Measurements from ENCODE around the gene TFAP2E. TPM values are rescaled to one million over a fixed set of nuclear protein-coding genes. Genes with fewer than 3 reads are reported as not detected.
"Not testable (repeated sequence)": the region's sequence is repeated elsewhere in the genome, so short reads cannot be mapped to it uniquely, and the experiment has no call there.

TFAP2E gene
- total RNA-seq, 4 donors from 2014 or later = not detected

DNA sequence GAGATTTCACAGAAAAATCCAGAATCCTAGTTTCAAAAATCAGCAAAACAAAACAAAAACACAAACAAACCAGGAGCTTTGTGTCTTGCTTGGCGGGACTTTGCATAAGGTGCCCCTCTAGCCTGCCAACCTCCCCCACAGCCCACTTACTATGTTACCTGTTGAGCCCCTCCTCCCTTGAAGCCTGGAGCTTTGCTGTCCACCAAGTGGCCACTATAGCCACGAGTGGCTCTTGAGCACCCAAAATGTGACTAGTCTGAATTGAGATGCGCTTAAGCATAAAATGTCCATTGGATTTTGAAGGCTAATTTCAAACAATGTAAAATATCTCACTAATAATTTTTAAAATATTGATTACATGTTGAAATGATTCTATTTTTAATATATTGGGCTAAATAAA, 12.2 kb downstream of the TFAP2E start:
- H3K4me1 ChIP-seq = no peaks in the 10 kb centered on the region
- DNase-seq = no peak
- intact Hi-C loops (cut with DNase I; ENCODE audit: low total_unique reads) (no loop called here), in situ Hi-C loops (cut with MboI; ENCODE audit: low sequenced_read_pairs in 4 of 4) (no loop called here)
- no peak overlapping the region for H3K27ac ChIP-seq
- no peaks in the 10 kb centered on the region for H3K9me3 ChIP-seq
- no peaks in the 10 kb centered on the region for H3K27me3 ChIP-seq
- no peak for ATAC-seq
- H3K36me3 ChIP-seq = no peaks in the 10 kb centered on the region
- H3K4me3 ChIP-seq = no peak overlapping the region
- TF ChIP-seq, protein P1, sequence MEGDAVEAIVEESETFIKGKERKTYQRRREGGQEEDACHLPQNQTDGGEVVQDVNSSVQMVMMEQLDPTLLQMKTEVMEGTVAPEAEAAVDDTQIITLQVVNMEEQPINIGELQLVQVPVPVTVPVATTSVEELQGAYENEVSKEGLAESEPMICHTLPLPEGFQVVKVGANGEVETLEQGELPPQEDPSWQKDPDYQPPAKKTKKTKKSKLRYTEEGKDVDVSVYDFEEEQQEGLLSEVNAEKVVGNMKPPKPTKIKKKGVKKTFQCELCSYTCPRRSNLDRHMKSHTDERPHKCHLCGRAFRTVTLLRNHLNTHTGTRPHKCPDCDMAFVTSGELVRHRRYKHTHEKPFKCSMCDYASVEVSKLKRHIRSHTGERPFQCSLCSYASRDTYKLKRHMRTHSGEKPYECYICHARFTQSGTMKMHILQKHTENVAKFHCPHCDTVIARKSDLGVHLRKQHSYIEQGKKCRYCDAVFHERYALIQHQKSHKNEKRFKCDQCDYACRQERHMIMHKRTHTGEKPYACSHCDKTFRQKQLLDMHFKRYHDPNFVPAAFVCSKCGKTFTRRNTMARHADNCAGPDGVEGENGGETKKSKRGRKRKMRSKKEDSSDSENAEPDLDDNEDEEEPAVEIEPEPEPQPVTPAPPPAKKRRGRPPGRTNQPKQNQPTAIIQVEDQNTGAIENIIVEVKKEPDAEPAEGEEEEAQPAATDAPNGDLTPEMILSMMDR (IDR thresholded peaks at IDR 0.05 in 4 of 5, conservative IDR thresholded peaks at IDR 0.05 in 1 of 5) = no peak
- TF ChIP-seq POLR2A (IDR thresholded peaks at IDR 0.05) = no peak

- H3K27me3 ChIP-seq; H3K4me3 ChIP-seq; ATAC-seq; H3K27ac ChIP-seq; H3K36me3 ChIP-seq; H3K4me1 ChIP-seq; H3K9me3 ChIP-seq; DNase-seq; in situ Hi-C loops (cut with MboI; ENCODE audit: low sequenced_read_pairs in 4 of 4); intact Hi-C loops (cut with DNase I; ENCODE audit: low total_unique reads): not testable (repeated sequence)
Observed at GRCh38 chr1:35585805-35586204, 12.7 kb downstream of the TFAP2E start.

GRCh38 chr1:35586808-35587207, 13.7 kb downstream of the TFAP2E start:
- Histone ChIP-seq H3K9me3 (no peaks in the 10 kb centered on the region), H3K27ac (no peak overlapping the region), H3K36me3 (no peaks in the 10 kb centered on the region), H3K4me1 (no peaks in the 10 kb centered on the region), H3K27me3 (no peaks in the 10 kb centered on the region), H3K4me3 (no peak overlapping the region)
- DNase-seq (no peak), ATAC-seq (no peak)
- in situ Hi-C loops (cut with MboI; ENCODE audit: low sequenced_read_pairs in 4 of 4) (no loop called here), intact Hi-C loops (cut with DNase I; ENCODE audit: low total_unique reads) (no loop called here)
- TF ChIP-seq, protein P1 (IDR thresholded peaks at IDR 0.05 in 4 of 5, conservative IDR thresholded peaks at IDR 0.05 in 1 of 5) = no peak
- TF ChIP-seq POLR2A (IDR thresholded peaks at IDR 0.05) = no peak

GRCh38 chr1:35587736-35588135, 14.6 kb downstream of the TFAP2E start:
- H3K4me3 ChIP-seq = no peak overlapping the region
- no peak for ATAC-seq
- H3K36me3 ChIP-seq = no peaks in the 10 kb centered on the region
- no peak overlapping the region for H3K27ac ChIP-seq
- in situ Hi-C loops (cut with MboI; ENCODE audit: low sequenced_read_pairs in 4 of 4) (no loop called here), intact Hi-C loops (cut with DNase I; ENCODE audit: low total_unique reads) (no loop called here)
- no peaks in the 10 kb centered on the region for H3K27me3 ChIP-seq
- H3K4me1 ChIP-seq = no peaks in the 10 kb centered on the region
- no peak for DNase-seq
- H3K9me3 ChIP-seq = no peaks in the 10 kb centered on the region
- no peak for TF ChIP-seq POLR2A (IDR thresholded peaks at IDR 0.05)
- TF ChIP-seq, protein P1 (IDR thresholded peaks at IDR 0.05 in 4 of 5, conservative IDR thresholded peaks at IDR 0.05 in 1 of 5) = no peak

- intact Hi-C loops (cut with DNase I; ENCODE audit: low total_unique reads) = no loop called here
- H3K27ac ChIP-seq = no peak overlapping the region
- no peak for TF ChIP-seq POLR2A (IDR thresholded peaks at IDR 0.05)
- TF ChIP-seq, protein P1 (IDR thresholded peaks at IDR 0.05 in 4 of 5, conservative IDR thresholded peaks at IDR 0.05 in 1 of 5) = no peak
- no peaks in the 10 kb centered on the region for H3K27me3 ChIP-seq
- DNase-seq (no peak), ATAC-seq (no peak)
- no peaks in the 10 kb centered on the region for H3K36me3 ChIP-seq
- no peak overlapping the region for H3K4me3 ChIP-seq
- no peaks in the 10 kb centered on the region for H3K9me3 ChIP-seq
- in situ Hi-C loops (cut with MboI; ENCODE audit: low sequenced_read_pairs in 4 of 4) = no loop called here
- no peaks in the 10 kb centered on the region for H3K4me1 ChIP-seq
Observed at GRCh38 chr1:35588197-35588910, 15.2 kb downstream of the TFAP2E start.

All from gastrocnemius medialis (tissue), 4 donors.